ENCODE measurements around the gene TP63. TPM values are rescaled to one million over a fixed set of nuclear protein-coding genes. Genes with fewer than 3 reads are reported as not detected.
A peak's percentile ranks its signal among the peaks of the same experiment; 100 is the strongest.

The TP63 gene
- total and polyA plus RNA-seq, 12 donors = 0.11 to 0.84 (median 0.16) TPM; not detected in 1

- Histone ChIP-seq H3K27ac (no peak overlapping the region), H3K9me3 (replicated peaks in 1 of 3) (no peaks in the 10 kb centered on the region), H3K27me3 (no peaks in the 10 kb centered on the region), H3K4me1 (replicated peaks in 1 of 2) (peaks cover 0 to 2% of the 10 kb centered on the region in 2 donors), H3K36me3 (replicated peaks in 1 of 2) (no peaks in the 10 kb centered on the region), H3K4me3 (no peak overlapping the region)
- DNase-seq = no peak
- intact Hi-C loops (cut with DNase I) = no loop called here
- WGBS, 4 donors = 87 to 91% (median 88%) methylated on average over 3 of the region's 3 CpGs
- TF ChIP-seq CTCF (IDR thresholded peaks at IDR 0.05) (no peak), POLR2A (IDR thresholded peaks at IDR 0.05) (no peak)
These were observed 6.1 kb upstream of the TP63 start for GRCh38 chr3:189625071-189625470.

- 5 to 16% (median 12%) methylated on average over 2 of the region's 2 CpGs for WGBS, 4 donors
- H3K9me3 ChIP-seq (replicated peaks in 1 of 3) = no peaks in the 10 kb centered on the region
- H3K27ac ChIP-seq = no peak overlapping the region
These were observed 5.6 kb upstream of the TP63 start for GRCh38 chr3:189625572-189625971.

GRCh38 chr3:189626286-189626685 is 4.9 kb upstream of the TP63 start:
- H3K9me3 ChIP-seq (replicated peaks in 1 of 3) = no peaks in the 10 kb centered on the region
- DNase-seq = no peak
- H3K4me1 ChIP-seq (replicated peaks in 1 of 2) = peaks cover 0 to 4% of the 10 kb centered on the region in 2 donors
- 87 to 100% (median 96%) methylated on average over 1 of the region's 1 CpG for WGBS, 4 donors
- H3K36me3 ChIP-seq (replicated peaks in 1 of 2) = no peaks in the 10 kb centered on the region
- no peak overlapping the region for H3K27ac ChIP-seq
- no peak overlapping the region for H3K4me3 ChIP-seq
- intact Hi-C loops (cut with DNase I) = no loop called here
- no peak for TF ChIP-seq POLR2A (IDR thresholded peaks at IDR 0.05)
- TF ChIP-seq CTCF (IDR thresholded peaks at IDR 0.05) = no peak
- no peaks in the 10 kb centered on the region for H3K27me3 ChIP-seq

More at GRCh38 chr3:189625572-189625971, 5.6 kb upstream of the TP63 start:
- TF ChIP-seq POLR2A (IDR thresholded peaks at IDR 0.05) = no peak
- no peak for TF ChIP-seq CTCF (IDR thresholded peaks at IDR 0.05)
- Histone ChIP-seq H3K27me3 (no peaks in the 10 kb centered on the region), H3K36me3 (replicated peaks in 1 of 2) (no peaks in the 10 kb centered on the region), H3K4me1 (replicated peaks in 1 of 2) (peaks cover 0 to 4% of the 10 kb centered on the region in 2 donors), H3K4me3 (no peak overlapping the region)
- intact Hi-C loops (cut with DNase I) = no loop called here
- DNase-seq = no peak

GRCh38 chr3:189629803-189630455 is 1.3 kb upstream of the TP63 start:
- WGBS, 4 donors = 50 to 65% (median 63%) methylated on average over 3 of the region's 3 CpGs
- peak overlapping the region in 1 of 4 donors; percentile 24 for H3K4me3 ChIP-seq

More at GRCh38 chr3:189629803-189630455, 1.3 kb upstream of the TP63 start:
- H3K36me3 ChIP-seq (replicated peaks in 1 of 2) = no peaks in the 10 kb centered on the region
- H3K9me3 ChIP-seq (replicated peaks in 1 of 3) = no peaks in the 10 kb centered on the region
- H3K27ac ChIP-seq = peak overlapping the region in 1 of 5 donors; percentile 60
- intact Hi-C loops (cut with DNase I) = no loop called here
- DNase-seq = no peak
- peaks cover 0 to 4% of the 10 kb centered on the region in 2 donors for H3K4me1 ChIP-seq (replicated peaks in 1 of 2)
- TF ChIP-seq POLR2A (IDR thresholded peaks at IDR 0.05) (no peak), CTCF (IDR thresholded peaks at IDR 0.05) (no peak)
- no peaks in the 10 kb centered on the region for H3K27me3 ChIP-seq

All from adrenal gland (tissue), 12 donors.